Hepatocyte (in vitro differentiated cells): Measurements from ENCODE around the gene BRIP1. TPM values are rescaled to one million over a fixed set of nuclear protein-coding genes. Genes with fewer than 3 reads are reported as not detected.
"Not testable (repeated sequence)": the region's sequence is repeated elsewhere in the genome, so short reads cannot be mapped to it uniquely, and the experiment has no call there.

Experiments used
- DNase-seq: peaks from one replicate; pipeline ENCODE4 v3.0.0-alpha.2; 2016; ENCODE audit warnings: low spot score
- H2AFZ ChIP-seq: fragments of 200-600 bp; sonication (generic); 2 replicates; pipeline ENCODE4 v1.6.0; 2016; ENCODE audit warnings: antibody characterized with exemption, mild to moderate bottlenecking
- H3K27ac ChIP-seq: fragments of 200-600 bp; sonication (generic); 2 replicates; pipeline ENCODE4 v1.5.1; 2016; ENCODE audit warnings: mild to moderate bottlenecking
- H3K27me3 ChIP-seq: fragments of 200-600 bp; sonication (generic); 2 replicates; pipeline ENCODE4 v1.6.1; 2016
- H3K36me3 ChIP-seq: fragments of 200-600 bp; sonication (generic); replicated peaks from 2 replicates; pipeline ENCODE4 v1.5.1; 2016; ENCODE audit warnings: low read depth; ENCODE audit not compliant: insufficient read depth
- H3K4me1 ChIP-seq: fragments of 200-600 bp; sonication (generic); 2 replicates; pipeline ENCODE4 v1.5.1; 2016; ENCODE audit warnings: mild to moderate bottlenecking, moderate library complexity; ENCODE audit not compliant: insufficient read depth
- H3K4me2 ChIP-seq: fragments of 200-600 bp; sonication (generic); 2 replicates; pipeline ENCODE4 v1.6.0; 2016
- H3K4me3 ChIP-seq: fragments of 200-600 bp; sonication (generic); 2 replicates; pipeline ENCODE4 v1.5.1; 2016; ENCODE audit warnings: mild to moderate bottlenecking
- H3K79me2 ChIP-seq: fragments of 200-600 bp; sonication (generic); 2 replicates; pipeline ENCODE4 v1.6.0; 2017; ENCODE audit warnings: mild to moderate bottlenecking
- H3K9me2 ChIP-seq: fragments of 200-600 bp; sonication (generic); replicated peaks from 2 replicates; pipeline ENCODE4 v1.6.0; 2017; ENCODE audit warnings: mild to moderate bottlenecking; ENCODE audit not compliant: insufficient read depth
- H3K9me3 ChIP-seq: fragments of 200-600 bp; sonication (generic); 2 replicates; pipeline ENCODE4 v1.5.1; 2016; ENCODE audit warnings: low read depth, mild to moderate bottlenecking
- H4K20me1 ChIP-seq: fragments of 200-600 bp; sonication (generic); 2 replicates; pipeline ENCODE4 v1.6.0; 2016; ENCODE audit warnings: mild to moderate bottlenecking; ENCODE audit not compliant: insufficient read depth, poor library complexity, severe bottlenecking
- CTCF ChIP-seq: fragments of 200-600 bp; sonication (generic); IDR thresholded peaks from 2 replicates; pipeline ENCODE4 v1.5.1; 2016; ENCODE audit warnings: antibody characterized with exemption, mild to moderate bottlenecking; ENCODE audit not compliant: poor library complexity
- EZH2 ChIP-seq: fragments of 200-600 bp; sonication (generic); IDR thresholded peaks from 2 replicates; pipeline ENCODE4 v1.6.1; 2016; ENCODE audit warnings: antibody characterized with exemption, mild to moderate bottlenecking, borderline replicate concordance
- EZH2phosphoT487 ChIP-seq: fragments of 200-600 bp; sonication (generic); IDR thresholded peaks from one replicate; pipeline ENCODE4 v1.6.1; 2018; ENCODE audit warnings: antibody characterized with exemption, mild to moderate bottlenecking, low read depth, moderate library complexity; ENCODE audit not compliant: unreplicated experiment, severe bottlenecking
- WGBS: methylation state at CpG from one replicate; pipeline ENCODE4 v1.1.6; 2016; ENCODE audit warnings: low lambda C conversion rate; ENCODE audit errors: missing lambda C conversion rate; 5-methylcytosine and 5-hydroxymethylcytosine counted together
- polyA plus RNA-seq: library from polyadenylated mRNA; unstranded; fragments of >200 nt; fragmentation: Nextera tagmentation; extraction: Ambion mirVana; gene quantifications from 2 replicates; pipeline ENCODE4 v1.2.1, GENCODE V29; 2016
- total RNA-seq: library from RNA; depleted of rRNA; stranded (reverse); fragments of >200 nt; gene quantifications from 2 replicates; pipeline ENCODE4 v1.2.3, GENCODE V29; 2014

Gene BRIP1
- total and polyA plus RNA-seq, 2 experiments from 2014 or later, result 0.50 to 4.0 TPM

GRCh38 chr17:61669522-61669921 lies 193.8 kb downstream of the BRIP1 start:
- Histone ChIP-seq H3K4me1 (no peaks in the 10 kb centered on the region), H3K9me3 (no peaks in the 10 kb centered on the region), H3K36me3 (no peaks in the 10 kb centered on the region), H4K20me1 (no peaks in the 10 kb centered on the region), H2AFZ (no peak overlapping the region), H3K9me2 (no peaks in the 10 kb centered on the region), H3K27me3 (no peaks in the 10 kb centered on the region), H3K79me2 (no peaks in the 10 kb centered on the region), H3K27ac (no peak overlapping the region), H3K4me3 (no peak overlapping the region), H3K4me2 (no peak overlapping the region)
- TF ChIP-seq EZH2 (no peak), EZH2phosphoT487 (no peak), CTCF (no peak)
- DNase-seq, result no peak

- no peak overlapping the region for H3K27ac ChIP-seq
- 98% methylated on average over 3 of the region's 3 CpGs for WGBS
These were observed 194.8 kb downstream of the BRIP1 start for GRCh38 chr17:61668486-61668885.

GRCh38 chr17:61666406-61667088 lies 196.8 kb downstream of the BRIP1 start:
- not testable (repeated sequence) for H3K27ac ChIP-seq, H3K79me2 ChIP-seq, H3K4me1 ChIP-seq, H3K4me3 ChIP-seq, H2AFZ ChIP-seq, DNase-seq, H3K9me2 ChIP-seq, H3K27me3 ChIP-seq, H3K4me2 ChIP-seq, H4K20me1 ChIP-seq, H3K9me3 ChIP-seq, H3K36me3 ChIP-seq
- WGBS, result 97% methylated on average over 5 of the region's 5 CpGs

More at GRCh38 chr17:61668486-61668885, 194.8 kb downstream of the BRIP1 start:
- no peaks in the 10 kb centered on the region for H3K4me1 ChIP-seq
- H3K4me3 ChIP-seq, result no peak overlapping the region
- H3K9me2 ChIP-seq, result no peaks in the 10 kb centered on the region
- H3K27me3 ChIP-seq, result no peaks in the 10 kb centered on the region
- no peaks in the 10 kb centered on the region for H3K9me3 ChIP-seq
- DNase-seq, result no peak
- H3K36me3 ChIP-seq, result no peaks in the 10 kb centered on the region
- TF ChIP-seq CTCF (no peak), EZH2phosphoT487 (no peak), EZH2 (no peak)
- no peaks in the 10 kb centered on the region for H4K20me1 ChIP-seq
- no peaks in the 10 kb centered on the region for H3K79me2 ChIP-seq
- no peak overlapping the region for H3K4me2 ChIP-seq
- H2AFZ ChIP-seq, result no peak overlapping the region

- H3K9me2 ChIP-seq, result no peaks in the 10 kb centered on the region
- WGBS, result 76% methylated on average over 4 of the region's 4 CpGs
- no peaks in the 10 kb centered on the region for H3K36me3 ChIP-seq
- TF ChIP-seq EZH2phosphoT487 (no peak), EZH2 (no peak), CTCF (no peak)
- H2AFZ ChIP-seq, result no peak overlapping the region
- H3K27me3 ChIP-seq, result no peaks in the 10 kb centered on the region
- no peak overlapping the region for H3K4me2 ChIP-seq
- DNase-seq, result no peak
- H3K4me3 ChIP-seq, result no peak overlapping the region
- no peaks in the 10 kb centered on the region for H3K9me3 ChIP-seq
- H3K79me2 ChIP-seq, result no peaks in the 10 kb centered on the region
- no peaks in the 10 kb centered on the region for H3K4me1 ChIP-seq
- no peak overlapping the region for H3K27ac ChIP-seq
- no peaks in the 10 kb centered on the region for H4K20me1 ChIP-seq
These were observed 200.0 kb downstream of the BRIP1 start for GRCh38 chr17:61663310-61663709.
